AG04450 (cell line): ENCODE measurements around the gene LHFPL6. TPM values are rescaled to one million over a fixed set of nuclear protein-coding genes. Genes with fewer than 3 reads are reported as not detected.

Experiments used
- CTCF ChIA-PET: fragments of 300-600, 350-600 bp; formaldehyde crosslinking; extraction: SDS; loops from one replicate; lab custom pipeline; 2022; ENCODE audit warnings: antibody characterized with exemption, inconsistent platforms; lab: Charles Lee
- POLR2A ChIA-PET: fragments of 350-600 bp; formaldehyde crosslinking; extraction: SDS; loops from one replicate; lab custom pipeline; 2021; ENCODE audit warnings: antibody characterized with exemption, inconsistent platforms; lab: Yijun Ruan, JAX
- DNase-seq: peaks from one replicate; pipeline ENCODE4 v3.0.0-alpha.2; 2011; ENCODE audit warnings: low read depth, low spot score
- H3K27ac ChIP-seq: one replicate; pipeline ENCODE4 v1.5.1; 2012; ENCODE audit warnings: low read depth, low read length, control low read depth
- H3K27me3 ChIP-seq: one replicate; pipeline ENCODE4 v1.6.0; 2012; ENCODE audit warnings: low read length; ENCODE audit not compliant: control insufficient read depth, insufficient read depth
- H3K4me3 ChIP-seq: 2 replicates; pipeline ENCODE4 v1.5.1; 2011; ENCODE audit warnings: mild to moderate bottlenecking, low read depth, low read length, control low read depth
- H3K9me3 ChIP-seq: 2 replicates; pipeline ENCODE4 v1.5.1; 2012; ENCODE audit warnings: low read length; ENCODE audit not compliant: control insufficient read depth, insufficient read depth
- polyA plus RNA-seq: library from polyadenylated mRNA; depleted of rRNA; stranded (reverse); fragments of >200 nt; gene quantifications from 2 replicates; pipeline ENCODE4 v1.2.3, GENCODE V29; 2011
- TF ChIP-seq, protein P1 (sequence below): IDR thresholded peaks from 2 replicates; pipeline ENCODE4 v1.5.1; 2011; ENCODE audit warnings: low read depth, low read length, control low read depth, inconsistent platforms

Gene LHFPL6
- polyA plus RNA-seq, 1 experiment = 40.3 TPM

DNA sequence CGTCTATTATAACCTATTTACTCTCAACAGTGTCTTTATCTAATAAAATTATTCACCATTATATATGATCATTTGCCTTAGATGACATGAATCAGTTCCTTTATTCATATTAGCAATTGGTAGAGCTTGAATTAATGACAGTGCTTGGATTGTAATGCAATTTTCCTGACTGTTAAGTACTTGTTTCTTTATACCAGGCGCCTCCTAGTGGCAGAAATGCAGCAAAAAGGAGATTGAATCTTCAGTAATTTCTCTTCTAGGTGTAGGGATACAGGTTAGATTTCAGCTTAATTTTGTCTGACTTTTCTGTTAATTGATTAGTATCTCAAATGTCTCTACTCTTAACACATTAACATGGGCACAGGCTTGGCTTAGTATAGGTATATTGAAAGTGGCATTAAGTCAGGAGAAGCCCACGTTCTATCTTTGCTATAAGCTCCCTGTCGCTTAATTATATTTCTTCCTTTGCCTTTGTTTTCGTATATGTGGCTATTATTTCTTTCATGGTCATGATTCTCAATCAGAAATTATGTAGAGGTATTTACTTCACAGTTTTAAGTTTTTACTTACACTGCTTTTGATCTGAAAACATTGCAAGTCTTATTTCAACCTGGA, 9.1 kb upstream of the LHFPL6 start:
- no peak overlapping the region for H3K27ac ChIP-seq
- H3K27me3 ChIP-seq = no peaks in the 10 kb centered on the region
- H3K4me3 ChIP-seq = no peak overlapping the region
- H3K9me3 ChIP-seq = no peaks in the 10 kb centered on the region
- TF ChIP-seq, protein P1, sequence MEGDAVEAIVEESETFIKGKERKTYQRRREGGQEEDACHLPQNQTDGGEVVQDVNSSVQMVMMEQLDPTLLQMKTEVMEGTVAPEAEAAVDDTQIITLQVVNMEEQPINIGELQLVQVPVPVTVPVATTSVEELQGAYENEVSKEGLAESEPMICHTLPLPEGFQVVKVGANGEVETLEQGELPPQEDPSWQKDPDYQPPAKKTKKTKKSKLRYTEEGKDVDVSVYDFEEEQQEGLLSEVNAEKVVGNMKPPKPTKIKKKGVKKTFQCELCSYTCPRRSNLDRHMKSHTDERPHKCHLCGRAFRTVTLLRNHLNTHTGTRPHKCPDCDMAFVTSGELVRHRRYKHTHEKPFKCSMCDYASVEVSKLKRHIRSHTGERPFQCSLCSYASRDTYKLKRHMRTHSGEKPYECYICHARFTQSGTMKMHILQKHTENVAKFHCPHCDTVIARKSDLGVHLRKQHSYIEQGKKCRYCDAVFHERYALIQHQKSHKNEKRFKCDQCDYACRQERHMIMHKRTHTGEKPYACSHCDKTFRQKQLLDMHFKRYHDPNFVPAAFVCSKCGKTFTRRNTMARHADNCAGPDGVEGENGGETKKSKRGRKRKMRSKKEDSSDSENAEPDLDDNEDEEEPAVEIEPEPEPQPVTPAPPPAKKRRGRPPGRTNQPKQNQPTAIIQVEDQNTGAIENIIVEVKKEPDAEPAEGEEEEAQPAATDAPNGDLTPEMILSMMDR = peak; percentile 74
- ChIA-PET POLR2A (interaction anchor here (0.5 kb wide), 1 partner anchor 159 kb away, joined by 3 read pairs; no protein-coding TSS in a partner anchor), CTCF (interaction anchor here (0.6 to 5.5 kb wide), 93 partner anchors 8 to 590 kb away, joined by 3 to 137 read pairs (median 5); partner anchors contain the start of genes LHFPL6 and PROSER1)
- peak; percentile 43 for DNase-seq

GRCh38 chr13:39607876-39608275, 4.9 kb upstream of the LHFPL6 start:
- CTCF ChIA-PET = interaction anchor here (5.1 kb wide), 1 partner anchor 8 kb away, joined by 36 read pairs; no protein-coding TSS in a partner anchor
- POLR2A ChIA-PET = interaction anchor here (0.6 kb wide), 1 partner anchor 45 kb away, joined by 4 read pairs; no protein-coding TSS in a partner anchor

DNA sequence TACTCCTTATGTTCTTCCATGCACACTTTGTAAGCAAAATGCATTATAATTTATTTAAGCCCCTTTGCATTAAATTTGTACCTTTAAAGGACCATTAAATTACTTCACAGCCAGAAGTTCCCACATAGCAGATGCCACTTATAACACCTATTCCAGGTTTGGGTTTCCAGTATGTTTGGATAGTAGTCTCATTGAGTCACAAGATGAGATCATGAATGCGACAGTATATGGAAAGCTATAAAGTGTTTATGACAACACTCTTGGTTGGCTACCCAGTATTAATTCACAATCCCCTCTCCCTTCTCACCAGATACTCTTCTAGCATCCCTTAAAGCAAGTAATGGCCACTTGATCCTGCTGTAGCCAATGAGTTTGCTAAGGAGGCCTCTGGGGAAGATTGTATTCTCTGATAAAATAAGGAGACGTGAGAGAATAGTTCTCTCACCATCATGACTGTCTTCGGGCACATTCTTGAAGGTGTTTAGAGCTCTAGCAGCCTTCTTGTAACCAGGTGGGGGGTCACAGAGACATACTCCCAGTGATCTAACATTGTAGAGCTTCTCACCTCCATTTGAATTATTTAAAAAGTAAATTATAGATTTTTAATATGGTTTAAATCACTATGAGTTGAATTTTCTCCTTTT, 2.8 kb upstream of the LHFPL6 start:
- Histone ChIP-seq H3K9me3 (no peaks in the 10 kb centered on the region; the same call in 1 of the 2 replicates), H3K27ac (no peak overlapping the region), H3K4me3 (no peak overlapping the region), H3K27me3 (no peaks in the 10 kb centered on the region)
- ChIA-PET POLR2A (no interaction called here), CTCF (interaction anchor here (0.6 to 5.9 kb wide), 5 partner anchors 7 to 342 kb away, joined by 3 to 36 read pairs (median 3); no protein-coding TSS in a partner anchor)
- TF ChIP-seq, protein P1 = no peak
- no peak for DNase-seq

More at GRCh38 chr13:39607876-39608275, 4.9 kb upstream of the LHFPL6 start:
- Histone ChIP-seq H3K27ac (no peak overlapping the region), H3K4me3 (no peak overlapping the region), H3K9me3 (no peaks in the 10 kb centered on the region; the same call in 1 of the 2 replicates), H3K27me3 (no peaks in the 10 kb centered on the region)
- TF ChIP-seq, protein P1 = no peak
- DNase-seq = no peak

DNA sequence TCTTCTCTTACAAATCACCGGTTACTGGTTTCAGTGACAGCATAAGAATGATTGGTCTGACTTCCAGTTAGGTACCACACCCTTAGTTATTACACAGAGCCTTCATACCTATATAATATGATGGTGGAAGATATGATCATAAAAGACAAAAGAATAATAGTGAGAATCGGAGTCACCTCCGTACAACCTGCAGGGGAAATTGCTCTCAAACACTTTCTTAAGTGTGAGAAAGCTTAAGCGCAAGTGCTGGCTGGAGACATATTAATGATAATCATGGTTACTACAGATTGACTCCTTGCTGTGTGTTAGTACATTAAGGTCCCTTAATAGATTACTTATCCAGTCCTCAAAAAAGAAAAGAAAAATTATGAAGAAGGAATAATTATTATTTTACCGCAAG, 1.8 kb upstream of the LHFPL6 start:
- Histone ChIP-seq H3K9me3 (no peaks in the 10 kb centered on the region; the same call in 1 of the 2 replicates), H3K4me3 (no peak overlapping the region), H3K27ac (no peak overlapping the region), H3K27me3 (no peaks in the 10 kb centered on the region)
- POLR2A ChIA-PET = no interaction called here
- CTCF ChIA-PET = interaction anchor here (0.5 to 5.9 kb wide), 5 partner anchors 8 to 460 kb away, joined by 3 to 36 read pairs (median 4); no protein-coding TSS in a partner anchor
- DNase-seq = no peak
- TF ChIP-seq, protein P1 = no peak
